GM12891 (cell line): ENCODE results near the gene CBR1.

Experiments used
- PAX5 ChIP-seq: IDR thresholded peaks from 2 replicates; pipeline ENCODE4 v1.6.1; 2011; ENCODE audit warnings: low read length, moderate library complexity, mild to moderate bottlenecking; ENCODE audit not compliant: insufficient read depth, severe bottlenecking
- POLR2A ChIP-seq: IDR thresholded peaks from 2 replicates; pipeline ENCODE4 v1.6.1; 2011; ENCODE audit warnings: low read depth, low read length, control low read depth
- POLR2AphosphoS5 ChIP-seq: IDR thresholded peaks from 2 replicates; pipeline ENCODE4 v1.6.1; 2011; ENCODE audit warnings: low read depth, low read length, control low read depth
- POU2F2 ChIP-seq: IDR thresholded peaks from 2 replicates; pipeline ENCODE4 v1.6.1; 2011; ENCODE audit warnings: low read depth, mild to moderate bottlenecking, control low read depth, low read length, moderate library complexity
- SPI1 ChIP-seq: IDR thresholded peaks from 2 replicates; pipeline ENCODE4 v1.6.1; 2011; ENCODE audit warnings: low read depth, low read length, control low read depth
- TAF1 ChIP-seq: IDR thresholded peaks from 2 replicates; pipeline ENCODE4 v1.6.1; 2011; ENCODE audit warnings: low read depth, low read length, control low read depth

DNA sequence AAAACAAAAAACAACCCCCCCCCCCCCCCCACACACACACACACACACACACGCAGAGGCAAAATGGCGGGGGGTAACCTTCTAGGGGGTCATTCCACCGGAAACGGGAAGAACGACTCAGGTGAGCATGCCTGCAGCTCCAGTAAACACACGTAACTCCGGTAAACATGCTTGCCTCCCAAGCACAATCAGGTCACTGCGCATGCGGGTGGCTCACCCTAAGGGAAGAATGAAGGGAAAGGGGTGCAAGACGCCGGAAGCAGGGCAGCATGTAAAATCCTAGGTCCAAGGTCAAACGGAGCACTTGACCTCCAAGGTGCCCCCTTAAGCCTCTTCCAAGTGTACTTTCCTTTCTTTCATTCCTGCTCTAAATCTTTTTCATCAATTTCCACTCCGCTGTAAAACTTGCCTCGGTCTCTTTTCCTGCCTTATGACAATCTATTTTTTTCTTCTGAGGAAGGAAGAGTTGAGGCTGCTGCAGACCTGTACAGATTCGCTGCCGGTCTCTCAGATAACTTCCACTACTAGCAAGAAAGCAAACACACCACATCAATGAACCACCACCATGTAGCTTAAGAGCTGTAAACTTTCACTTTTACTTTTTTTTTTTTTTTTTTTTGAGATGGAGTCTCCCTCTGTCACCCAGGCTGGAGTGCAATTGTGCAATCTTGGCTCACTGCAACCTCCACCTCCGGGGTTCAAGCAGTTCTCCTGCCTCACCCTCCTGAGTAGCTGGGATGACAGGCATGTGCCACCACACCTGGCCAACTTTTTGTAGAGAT lies 44.0 kb downstream of the CBR1 start:
- TF ChIP-seq POLR2A (no peak), POLR2AphosphoS5 (no peak), TAF1 (no peak), POU2F2 (no peak), SPI1 (no peak), PAX5 (no peak)
